GM12864 (cell line): ENCODE data around the gene ARL10.
"Not testable (repeated sequence)": the region's sequence is repeated elsewhere in the genome, so short reads cannot be mapped to it uniquely, and the experiment has no call there.

Experiments used
- DNase-seq: peaks from one replicate; pipeline ENCODE4 v3.0.0-alpha.2; 2011; ENCODE audit warnings: low read depth
- H3K4me3 ChIP-seq: 2 replicates; pipeline ENCODE4 v1.5.1; 2011; ENCODE audit warnings: mild to moderate bottlenecking, low read depth, low read length, control low read depth
- TF ChIP-seq, protein P1 (sequence below): IDR thresholded peaks from 2 replicates; pipeline ENCODE4 v1.5.1; 2011; ENCODE audit warnings: low read depth, mild to moderate bottlenecking, moderate library complexity, low read length, control low read depth, inconsistent platforms; ENCODE audit errors: missing control alignments

The ARL10 gene

DNA sequence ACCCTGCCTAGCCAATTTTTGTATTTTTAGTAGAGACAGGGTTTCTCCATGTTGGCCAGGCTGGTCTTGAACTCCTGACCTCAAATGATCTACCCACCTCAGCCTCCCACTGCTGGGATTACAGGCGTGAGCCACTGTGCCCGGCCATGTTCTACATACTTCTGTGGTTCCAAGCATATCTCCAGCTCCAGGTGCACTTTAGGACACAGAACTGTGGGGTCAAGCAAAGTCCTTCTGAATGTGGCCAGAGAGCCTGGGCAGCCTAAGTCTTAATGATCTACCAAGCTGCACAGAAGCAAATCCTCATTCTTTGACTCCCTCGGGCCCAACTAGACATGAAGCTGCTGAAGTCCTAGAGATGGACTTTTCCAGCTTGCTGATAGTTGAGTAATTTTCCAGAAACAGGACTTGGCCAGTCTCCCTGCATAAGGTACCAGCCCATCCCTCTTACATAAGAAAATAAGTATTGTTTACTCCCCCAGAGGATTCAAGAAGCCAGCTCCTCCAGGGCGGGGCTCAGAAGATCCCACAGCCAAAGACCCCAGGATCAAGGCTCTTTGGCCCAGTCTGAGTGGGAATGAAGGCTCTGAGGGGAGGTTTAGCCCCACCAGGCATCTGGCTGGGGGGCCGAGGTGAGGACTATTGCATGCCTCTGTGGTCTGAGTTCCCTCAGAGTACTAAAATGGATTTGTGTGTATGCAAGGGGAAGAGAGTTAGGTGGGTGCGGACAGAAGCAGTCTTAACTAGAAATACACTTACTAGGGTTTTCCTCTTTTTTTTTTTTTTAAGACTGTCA, 42.4 kb downstream of the ARL10 start:
- H3K4me3 ChIP-seq: no peak overlapping the region
- TF ChIP-seq, protein P1, sequence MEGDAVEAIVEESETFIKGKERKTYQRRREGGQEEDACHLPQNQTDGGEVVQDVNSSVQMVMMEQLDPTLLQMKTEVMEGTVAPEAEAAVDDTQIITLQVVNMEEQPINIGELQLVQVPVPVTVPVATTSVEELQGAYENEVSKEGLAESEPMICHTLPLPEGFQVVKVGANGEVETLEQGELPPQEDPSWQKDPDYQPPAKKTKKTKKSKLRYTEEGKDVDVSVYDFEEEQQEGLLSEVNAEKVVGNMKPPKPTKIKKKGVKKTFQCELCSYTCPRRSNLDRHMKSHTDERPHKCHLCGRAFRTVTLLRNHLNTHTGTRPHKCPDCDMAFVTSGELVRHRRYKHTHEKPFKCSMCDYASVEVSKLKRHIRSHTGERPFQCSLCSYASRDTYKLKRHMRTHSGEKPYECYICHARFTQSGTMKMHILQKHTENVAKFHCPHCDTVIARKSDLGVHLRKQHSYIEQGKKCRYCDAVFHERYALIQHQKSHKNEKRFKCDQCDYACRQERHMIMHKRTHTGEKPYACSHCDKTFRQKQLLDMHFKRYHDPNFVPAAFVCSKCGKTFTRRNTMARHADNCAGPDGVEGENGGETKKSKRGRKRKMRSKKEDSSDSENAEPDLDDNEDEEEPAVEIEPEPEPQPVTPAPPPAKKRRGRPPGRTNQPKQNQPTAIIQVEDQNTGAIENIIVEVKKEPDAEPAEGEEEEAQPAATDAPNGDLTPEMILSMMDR: no peak
- DNase-seq: no peak

DNA sequence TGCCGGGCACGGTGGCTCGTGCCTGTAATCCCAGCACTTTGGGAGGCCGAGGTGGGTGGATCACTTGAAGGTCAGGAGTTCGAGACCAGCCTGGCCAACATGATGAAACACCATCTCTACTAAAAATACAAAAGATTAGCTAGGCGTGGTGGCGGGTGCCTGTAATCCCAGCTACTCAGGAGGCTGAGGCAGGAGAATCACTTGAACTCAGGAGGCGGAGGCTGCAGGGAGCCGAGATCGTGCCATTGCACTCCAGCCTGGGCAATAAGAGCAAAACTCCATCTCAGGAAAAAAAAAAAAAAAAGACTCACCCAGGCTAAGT, 42.9 kb downstream of the ARL10 start:
- not testable (repeated sequence) for H3K4me3 ChIP-seq

DNA sequence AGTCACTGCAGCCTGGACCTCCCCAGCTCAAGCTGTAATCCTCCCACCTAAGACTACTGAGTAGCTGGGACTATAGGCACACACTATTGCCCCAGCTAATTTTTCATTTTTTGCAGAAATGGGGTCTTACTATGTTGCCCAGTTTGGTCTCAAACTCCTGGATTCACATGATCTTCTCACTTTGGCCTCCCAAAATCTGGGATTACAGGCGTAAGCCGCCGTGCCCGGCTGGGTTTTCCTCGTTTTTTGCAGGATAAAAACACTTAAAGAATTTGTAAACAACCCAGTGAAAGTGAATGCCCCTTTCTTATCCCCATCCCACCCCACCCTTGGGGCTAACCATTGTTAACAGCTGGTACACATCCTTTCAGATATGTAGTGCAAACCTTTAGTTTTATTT, 43.3 kb downstream of the ARL10 start:
- no peak overlapping the region for H3K4me3 ChIP-seq
- no peak for DNase-seq
- TF ChIP-seq, protein P1: no peak

More for the DNA sequence above, 42.9 kb downstream of the ARL10 start:
- not testable (repeated sequence) for DNase-seq

DNA sequence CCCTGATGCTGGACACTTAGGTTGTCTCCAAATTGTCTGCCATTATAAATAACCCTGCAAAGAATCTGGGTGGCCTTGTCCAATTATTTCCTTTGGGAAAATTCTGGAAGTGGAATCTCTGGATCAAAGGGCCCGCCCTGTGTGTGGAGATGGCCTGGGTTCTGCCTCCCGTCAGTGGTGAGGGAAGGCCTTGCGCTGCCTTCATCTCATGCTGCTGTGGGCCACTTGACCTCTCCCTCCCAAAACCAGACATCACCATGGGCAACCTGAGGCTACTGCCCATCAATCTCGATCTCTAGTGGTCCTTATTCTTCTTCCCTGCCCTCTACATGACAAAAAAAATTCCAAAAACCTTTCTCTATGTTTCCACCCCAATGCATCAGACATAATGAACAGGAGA, 44.5 kb downstream of the ARL10 start:
- TF ChIP-seq, protein P1: no peak
- no peak for DNase-seq
- no peak overlapping the region for H3K4me3 ChIP-seq

DNA sequence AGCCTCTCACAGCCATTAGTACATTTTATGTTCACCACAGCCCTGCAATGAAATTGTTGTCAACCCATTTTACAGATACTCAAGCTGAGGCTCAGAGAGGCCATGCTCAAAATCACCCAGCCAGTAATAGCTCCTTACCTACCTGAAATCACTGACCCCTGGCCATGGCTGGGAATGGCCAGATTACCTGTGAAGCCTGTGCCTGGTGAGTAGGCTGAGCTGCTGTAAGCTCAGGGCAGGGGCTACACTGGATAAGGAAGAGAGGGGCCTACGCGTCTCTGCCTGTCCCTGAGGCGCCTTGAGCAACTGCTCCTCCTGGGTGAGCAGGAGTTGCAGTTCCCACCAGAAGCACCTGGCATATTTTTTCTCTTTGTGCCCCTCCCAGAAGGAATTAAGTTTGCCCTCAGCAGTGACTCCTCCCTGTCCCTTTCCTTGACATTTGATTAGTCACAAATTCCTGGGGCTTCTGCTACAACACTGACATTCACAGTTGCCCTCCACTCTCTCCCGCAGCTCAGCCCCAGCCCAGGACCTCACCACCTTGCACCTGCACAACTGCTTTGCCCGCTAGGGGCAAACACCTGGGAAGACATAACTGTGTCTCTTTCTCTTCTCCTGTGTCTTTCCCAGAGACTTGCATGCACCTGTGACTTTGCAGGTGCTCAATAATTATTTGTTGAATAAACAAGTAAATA, 45.3 kb downstream of the ARL10 start:
- no peak overlapping the region for H3K4me3 ChIP-seq
- TF ChIP-seq, protein P1: peak; percentile 11
- no peak for DNase-seq

DNA sequence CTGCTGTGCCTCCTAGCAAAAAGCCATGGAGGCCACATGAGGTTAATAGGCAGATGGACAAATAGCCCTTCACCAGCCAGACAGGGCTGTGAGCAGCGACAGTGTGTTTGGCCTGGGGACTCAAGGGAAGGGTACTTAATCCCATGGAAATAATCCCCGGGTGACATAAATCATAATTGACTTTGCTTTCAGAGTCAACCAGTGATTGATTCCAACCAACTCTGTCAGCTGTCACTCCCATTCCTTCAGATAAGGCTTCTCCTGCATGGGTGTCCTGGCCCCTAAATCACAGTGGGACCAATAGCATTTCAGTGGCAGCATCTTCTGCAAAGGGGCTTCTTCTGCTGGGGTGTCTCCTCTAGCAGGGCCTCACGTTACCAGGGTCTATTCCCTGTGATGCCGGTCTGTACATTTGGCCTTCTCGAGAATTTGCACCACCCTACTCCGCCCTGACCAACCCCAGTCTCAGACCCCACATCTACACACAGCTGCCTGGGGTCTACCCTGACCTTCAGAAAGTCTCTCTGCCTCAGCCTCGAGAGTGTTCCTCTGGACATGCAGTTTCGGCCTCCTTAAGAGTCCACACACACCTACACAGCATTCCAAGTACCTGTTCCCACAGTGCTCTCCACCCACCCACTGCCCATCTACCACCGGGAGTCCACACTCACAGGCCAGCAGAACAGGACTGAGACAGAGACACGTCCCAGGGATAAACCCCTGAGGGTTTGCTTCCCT, 47.4 kb downstream of the ARL10 start:
- TF ChIP-seq, protein P1: no peak
- DNase-seq: no peak
- no peak overlapping the region for H3K4me3 ChIP-seq

DNA sequence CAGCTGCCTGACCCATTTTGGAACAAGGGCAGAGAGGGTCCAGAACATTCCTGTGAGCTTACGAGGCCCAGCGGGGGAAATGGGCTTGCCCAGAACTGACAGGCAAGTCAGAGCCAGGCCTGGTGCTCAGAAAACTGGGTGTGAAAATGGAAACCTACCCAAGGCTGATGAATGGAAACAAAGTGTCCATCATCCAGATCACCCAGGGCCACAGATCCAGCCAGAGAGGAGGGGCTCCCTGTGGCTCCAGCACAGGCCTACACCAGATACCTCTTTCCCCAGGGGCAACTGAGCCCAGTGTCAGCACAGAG, 47.9 kb downstream of the ARL10 start:
- no peak overlapping the region for H3K4me3 ChIP-seq
- DNase-seq: no peak
- TF ChIP-seq, protein P1: no peak
